DND-41 (cell line): ENCODE measurements around the gene ZNF644.

Experiments used
- ATAC-seq: fragments of 200-7000 bp; cut with Tn5 transposase; 3 replicates; pipeline ENCODE4 v1.9.1; 2021; ENCODE audit warnings: low read depth; ENCODE audit not compliant: insufficient read depth
- DNase-seq: peaks from one replicate; pipeline ENCODE4 v3.0.0-alpha.2; 2020
- H2AFZ ChIP-seq: 2 replicates; pipeline ENCODE4 v1.6.0; 2012; ENCODE audit warnings: low read depth, low read length
- H3K27ac ChIP-seq: 2 replicates; pipeline ENCODE4 v1.5.1; 2012; ENCODE audit warnings: low read length, inconsistent platforms
- H3K27me3 ChIP-seq: fragments of 200-600 bp; sonication (generic); 2 replicates; pipeline ENCODE4 v1.6.0; 2012; ENCODE audit warnings: low read length, mild to moderate bottlenecking, inconsistent platforms; ENCODE audit not compliant: insufficient read depth, poor library complexity
- H3K36me3 ChIP-seq: 2 replicates; pipeline ENCODE4 v1.5.1; 2012; ENCODE audit warnings: low read length, inconsistent platforms; ENCODE audit not compliant: insufficient read depth
- H3K4me1 ChIP-seq: 2 replicates; pipeline ENCODE4 v1.5.1; 2012; ENCODE audit warnings: mild to moderate bottlenecking, low read length; ENCODE audit not compliant: insufficient read depth
- H3K4me2 ChIP-seq: 2 replicates; pipeline ENCODE4 v1.6.0; 2012; ENCODE audit warnings: mild to moderate bottlenecking, moderate library complexity, low read length, inconsistent platforms; ENCODE audit not compliant: insufficient read depth
- H3K4me3 ChIP-seq, 2 experiments: fragments of 200-600 bp in 1 of 2; shearing (Covaris generic) in 1 of 2; 2 replicates each; pipeline ENCODE4 v1.5.1; 2012 to 2016; ENCODE audit warnings: inconsistent platforms in 2 of 2, low read length in 2 of 2, mild to moderate bottlenecking in 2 of 2, low read depth in 1 of 2, moderate library complexity in 1 of 2
- H3K79me2 ChIP-seq: 2 replicates; pipeline ENCODE4 v1.6.0; 2012; ENCODE audit warnings: low read length, inconsistent platforms; ENCODE audit not compliant: insufficient read depth
- H3K9ac ChIP-seq: 2 replicates; pipeline ENCODE4 v1.6.0; 2012; ENCODE audit warnings: low read depth, mild to moderate bottlenecking, inconsistent platforms, low read length, moderate library complexity
- H3K9me3 ChIP-seq: 2 replicates; pipeline ENCODE4 v1.5.1; 2012; ENCODE audit warnings: low read length, moderate library complexity, mild to moderate bottlenecking, inconsistent platforms; ENCODE audit not compliant: insufficient read depth, severe bottlenecking
- H4K20me1 ChIP-seq: 2 replicates; pipeline ENCODE4 v1.6.0; 2012; ENCODE audit warnings: low read length; ENCODE audit not compliant: insufficient read depth
- EZH2 ChIP-seq: IDR thresholded peaks from 3 replicates; pipeline ENCODE4 v1.6.1; 2012; ENCODE audit warnings: borderline replicate concordance, low read depth, mild to moderate bottlenecking, moderate library complexity, low read length, inconsistent platforms; ENCODE audit not compliant: severe bottlenecking
- TF ChIP-seq, protein P1 (sequence below): IDR thresholded peaks from 2 replicates; pipeline ENCODE4 v1.5.1; 2012; ENCODE audit warnings: borderline replicate concordance, low read length, moderate library complexity, mild to moderate bottlenecking; ENCODE audit not compliant: poor library complexity, severe bottlenecking; ENCODE audit errors: extremely low read depth

ZNF644 gene

DNA sequence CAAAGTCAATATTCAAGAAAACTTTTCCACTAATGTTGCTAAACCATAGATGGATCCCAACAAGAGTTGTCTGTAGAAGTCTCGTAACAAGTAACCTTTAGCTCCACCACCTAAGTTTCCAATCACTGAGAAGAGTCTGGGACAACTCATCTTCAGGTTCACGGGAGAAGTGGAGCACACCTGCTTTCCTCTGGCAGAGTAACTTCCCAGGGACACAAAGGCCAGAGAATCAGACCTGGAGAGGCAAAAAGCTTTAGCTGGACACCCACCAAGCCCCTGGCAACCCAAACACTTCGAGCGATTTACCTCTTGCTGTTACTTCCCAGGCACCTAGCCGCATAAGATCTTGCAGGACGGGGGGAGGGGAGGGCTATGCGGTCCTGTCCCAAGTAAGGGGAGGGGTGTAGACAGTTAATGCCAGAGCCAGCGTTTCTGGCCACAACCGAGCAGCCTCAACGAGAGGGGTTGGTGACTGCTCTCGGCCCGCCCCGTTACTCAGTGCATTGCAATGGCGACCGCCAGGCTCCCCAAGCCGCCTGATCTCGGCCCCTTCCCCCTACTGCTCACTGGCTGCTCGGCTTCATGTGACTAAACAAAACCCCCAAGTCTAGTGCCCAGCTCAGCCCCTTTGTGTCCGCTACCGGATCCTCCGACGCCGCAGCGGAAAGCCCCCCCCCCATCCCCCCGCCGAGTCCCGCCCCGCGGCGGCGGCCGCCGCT, 709 bp downstream of the ZNF644 start:
- no peaks in the 10 kb centered on the region for H3K9me3 ChIP-seq
- H3K27ac ChIP-seq, result peak overlapping the region; percentile 98
- peak overlapping the region; percentile 94 for H3K9ac ChIP-seq
- H3K36me3 ChIP-seq, result peaks cover 26% of the 10 kb centered on the region
- TF ChIP-seq EZH2, result no peak
- TF ChIP-seq, protein P1, sequence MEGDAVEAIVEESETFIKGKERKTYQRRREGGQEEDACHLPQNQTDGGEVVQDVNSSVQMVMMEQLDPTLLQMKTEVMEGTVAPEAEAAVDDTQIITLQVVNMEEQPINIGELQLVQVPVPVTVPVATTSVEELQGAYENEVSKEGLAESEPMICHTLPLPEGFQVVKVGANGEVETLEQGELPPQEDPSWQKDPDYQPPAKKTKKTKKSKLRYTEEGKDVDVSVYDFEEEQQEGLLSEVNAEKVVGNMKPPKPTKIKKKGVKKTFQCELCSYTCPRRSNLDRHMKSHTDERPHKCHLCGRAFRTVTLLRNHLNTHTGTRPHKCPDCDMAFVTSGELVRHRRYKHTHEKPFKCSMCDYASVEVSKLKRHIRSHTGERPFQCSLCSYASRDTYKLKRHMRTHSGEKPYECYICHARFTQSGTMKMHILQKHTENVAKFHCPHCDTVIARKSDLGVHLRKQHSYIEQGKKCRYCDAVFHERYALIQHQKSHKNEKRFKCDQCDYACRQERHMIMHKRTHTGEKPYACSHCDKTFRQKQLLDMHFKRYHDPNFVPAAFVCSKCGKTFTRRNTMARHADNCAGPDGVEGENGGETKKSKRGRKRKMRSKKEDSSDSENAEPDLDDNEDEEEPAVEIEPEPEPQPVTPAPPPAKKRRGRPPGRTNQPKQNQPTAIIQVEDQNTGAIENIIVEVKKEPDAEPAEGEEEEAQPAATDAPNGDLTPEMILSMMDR, result no peak
- no peaks in the 10 kb centered on the region for H3K27me3 ChIP-seq
- peaks cover 57% of the 10 kb centered on the region for H3K4me1 ChIP-seq
- DNase-seq, result peak; percentile 83
- peaks cover 63% of the 10 kb centered on the region for H3K79me2 ChIP-seq
- H4K20me1 ChIP-seq, result peaks cover 35% of the 10 kb centered on the region
- peak overlapping the region; percentile 89 for H3K4me2 ChIP-seq
- ATAC-seq, result peak; percentile 70
- H3K4me3 ChIP-seq, result peak overlapping the region; percentile 92 to 93
- peak overlapping the region; percentile 62 for H2AFZ ChIP-seq

DNA sequence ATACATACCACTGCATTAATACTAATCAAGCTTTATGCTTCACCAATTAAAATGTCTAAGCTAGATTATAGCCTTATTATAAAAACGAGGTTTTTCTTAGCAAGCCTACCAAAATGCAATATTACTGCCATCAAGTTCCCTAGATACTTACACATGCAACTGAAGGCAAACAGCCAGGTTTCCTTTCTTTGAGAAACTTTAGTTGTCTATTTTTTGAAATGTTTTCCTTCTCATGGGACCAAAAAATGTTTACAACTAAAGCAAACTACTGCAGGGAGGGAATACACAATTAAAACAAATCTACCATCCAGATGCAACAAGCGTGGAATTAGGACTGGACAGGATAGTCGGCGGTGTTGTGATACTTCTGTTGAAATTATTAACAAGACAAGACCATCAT, 1.3 kb downstream of the ZNF644 start:
- ATAC-seq (no peak), DNase-seq (no peak)
- Histone ChIP-seq H3K4me1 (peaks cover 60% of the 10 kb centered on the region), H3K4me2 (peak overlapping the region; percentile 89), H2AFZ (no peak overlapping the region), H3K79me2 (peaks cover 70% of the 10 kb centered on the region), H3K36me3 (peaks cover 31% of the 10 kb centered on the region), H3K27me3 (no peaks in the 10 kb centered on the region), H3K4me3 (peak overlapping the region; percentile 92 to 93; a peak in 3 of 4 replicates), H3K9ac (peak overlapping the region; percentile 94), H3K9me3 (no peaks in the 10 kb centered on the region), H3K27ac (peak overlapping the region; percentile 98), H4K20me1 (peaks cover 40% of the 10 kb centered on the region)
- TF ChIP-seq EZH2, result no peak
- TF ChIP-seq, protein P1, result no peak

DNA sequence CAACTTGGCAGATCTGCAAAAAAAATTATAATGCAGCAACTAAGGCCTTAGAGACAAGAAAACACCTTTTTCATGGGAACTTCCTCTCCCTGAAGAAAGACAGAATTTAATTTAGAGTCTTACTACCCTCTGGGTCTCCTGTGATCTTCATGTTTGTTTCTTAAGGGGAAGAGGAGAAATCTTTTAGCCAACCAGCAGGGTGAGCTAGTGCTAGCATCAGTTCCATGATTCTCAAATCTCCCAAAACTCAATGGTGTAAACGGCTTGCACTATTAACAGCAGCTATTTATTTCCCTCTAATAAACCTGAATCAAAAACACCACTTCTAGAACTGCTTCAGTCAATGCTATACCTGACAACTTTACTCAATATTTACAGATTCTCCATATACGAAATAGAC, 3.8 kb downstream of the ZNF644 start:
- no peaks in the 10 kb centered on the region for H3K9me3 ChIP-seq
- TF ChIP-seq, protein P1, result peak; percentile 51
- no peak for TF ChIP-seq EZH2
- H3K9ac ChIP-seq, result no peak overlapping the region
- no peak overlapping the region for H3K27ac ChIP-seq
- peaks cover 34% of the 10 kb centered on the region for H3K36me3 ChIP-seq
- H3K4me2 ChIP-seq, result peak overlapping the region; percentile 89
- no peaks in the 10 kb centered on the region for H3K27me3 ChIP-seq
- no peak overlapping the region for H2AFZ ChIP-seq
- peaks cover 57% of the 10 kb centered on the region for H4K20me1 ChIP-seq
- peaks cover 60% of the 10 kb centered on the region for H3K4me1 ChIP-seq
- no peak for ATAC-seq
- no peak overlapping the region for H3K4me3 ChIP-seq
- peaks cover 95% of the 10 kb centered on the region for H3K79me2 ChIP-seq
- no peak for DNase-seq
